Testis (tissue), 3 donors: Measurements from ENCODE around the gene ORC2. TPM values are rescaled to one million over a fixed set of nuclear protein-coding genes. Genes with fewer than 3 reads are reported as not detected.

Experiments
- DNase-seq: peaks from one replicate; pipeline ENCODE4 v3.0.0-alpha.2; 2019
- H3K27ac ChIP-seq, 2 donors: fragments of 200-600 bp; sonication (generic); one replicate each; pipeline ENCODE4 v1.5.1; 2019
- H3K27me3 ChIP-seq: fragments of 200-600 bp; sonication (generic); one replicate; pipeline ENCODE4 v1.5.1; 2019
- H3K36me3 ChIP-seq: fragments of 200-600 bp; sonication (generic); one replicate; pipeline ENCODE4 v1.5.1; 2017; ENCODE audit warnings: low read depth; ENCODE audit errors: missing control alignments
- H3K4me1 ChIP-seq: fragments of 200-600 bp; sonication (generic); one replicate; pipeline ENCODE4 v1.5.1; 2019
- H3K4me3 ChIP-seq, 2 donors: fragments of 200-600 bp; sonication (generic); one replicate each; pipeline ENCODE4 v1.5.1; 2017 to 2019
- H3K9me3 ChIP-seq: fragments of 200-600 bp; sonication (generic); one replicate; pipeline ENCODE4 v1.5.1; 2017
- CTCF ChIP-seq, 3 experiments: fragments of 450-650 bp in 2 of 3; fragments of 200-600 bp in 1 of 3; sonication (generic) in 1 of 3; IDR thresholded peaks; one replicate each; pipeline ENCODE4 v1.5.1; 2016 to 2019; ENCODE audit warnings: antibody characterized with exemption in 3 of 3, mild to moderate bottlenecking in 2 of 3, moderate library complexity in 1 of 3
- POLR2A ChIP-seq: fragments of 450-650 bp; IDR thresholded peaks from one replicate; pipeline ENCODE4 v1.6.1; 2017; ENCODE audit warnings: antibody characterized with exemption, mild to moderate bottlenecking, moderate library complexity
- WGBS, 2 donors: methylation state at CpG; one replicate each; pipeline ENCODE4 v1.1.5; 2018; 5-methylcytosine and 5-hydroxymethylcytosine counted together
- intact Hi-C: fragments of 100-400 bp; cut with DNase I; formaldehyde crosslinking; loops from one replicate; pipeline ENCODE4 v1.15.1; 2023; ENCODE audit warnings: low total_unique reads
- polyA plus RNA-seq: library from polyadenylated mRNA; stranded (reverse); fragments of 350-450 nt; fragmentation: Illumina TruSeq; extraction: RNeasy Lipid Tissue Mini Kit (QIAGEN cat#74804); gene quantifications from one replicate; pipeline ENCODE4 v1.2.3, GENCODE V29; 2014; ENCODE audit warnings: low read depth, low replicate concordance; ENCODE audit not compliant: insufficient read depth
- total RNA-seq, 2 donors: library from RNA; depleted of rRNA; stranded (reverse); fragments of >200 nt; gene quantifications; one replicate each; pipeline ENCODE4 v1.2.3, GENCODE V29; 2016

ORC2 gene
- total and polyA plus RNA-seq, 3 donors from 2014 or later = 31.8 to 70.4 (median 32.5) TPM

GRCh38 chr2:200909958-200910357 lies 53.5 kb downstream of the ORC2 start:
- TF ChIP-seq CTCF (IDR thresholded peaks at IDR 0.05) = no peak
- TF ChIP-seq POLR2A = no peak
- H3K27ac ChIP-seq = no peak overlapping the region
- intact Hi-C loops = loop anchor here (10.0 kb wide), 1 partner anchor 245 kb away; no protein-coding TSS in a partner anchor
- no peaks in the 10 kb centered on the region for H3K4me1 ChIP-seq
- H3K9me3 ChIP-seq = no peaks in the 10 kb centered on the region
- 91 to 92% methylated on average over 4 of the region's 4 CpGs for WGBS, 2 donors
- no peaks in the 10 kb centered on the region for H3K36me3 ChIP-seq
- no peaks in the 10 kb centered on the region for H3K27me3 ChIP-seq
- no peak for DNase-seq
- no peak overlapping the region for H3K4me3 ChIP-seq

GRCh38 chr2:200905618-200906296 lies 57.7 kb downstream of the ORC2 start:
- intact Hi-C loops = loop anchor here (10.0 kb wide), 1 partner anchor 249 kb away; no protein-coding TSS in a partner anchor
- TF ChIP-seq POLR2A (no peak), CTCF (IDR thresholded peaks at IDR 0.05) (peak; percentile 52 to 61 (median 60))
- DNase-seq = peak; percentile 86
- H3K4me1 ChIP-seq = no peaks in the 10 kb centered on the region
- no peaks in the 10 kb centered on the region for H3K9me3 ChIP-seq
- no peak overlapping the region for H3K4me3 ChIP-seq
- 50 to 57% methylated on average over 2 of the region's 2 CpGs for WGBS, 2 donors
- no peak overlapping the region for H3K27ac ChIP-seq
- no peaks in the 10 kb centered on the region for H3K36me3 ChIP-seq
- no peaks in the 10 kb centered on the region for H3K27me3 ChIP-seq

- intact Hi-C loops = loop anchor here (10.0 kb wide), 1 partner anchor 253 kb away; no protein-coding TSS in a partner anchor
- no peak overlapping the region for H3K4me3 ChIP-seq
- no peaks in the 10 kb centered on the region for H3K27me3 ChIP-seq
- DNase-seq = peak; percentile 88
- no peaks in the 10 kb centered on the region for H3K36me3 ChIP-seq
- WGBS, 2 donors = 18 to 28% methylated on average over 4 of the region's 4 CpGs
- no peaks in the 10 kb centered on the region for H3K9me3 ChIP-seq
- no peak for TF ChIP-seq POLR2A
- TF ChIP-seq CTCF (IDR thresholded peaks at IDR 0.05) = peak; percentile 73 to 81 (median 73)
- no peaks in the 10 kb centered on the region for H3K4me1 ChIP-seq
- H3K27ac ChIP-seq = no peak overlapping the region
Observed at GRCh38 chr2:200901459-200902072, 61.9 kb downstream of the ORC2 start.

- no peak for DNase-seq
- Histone ChIP-seq H3K4me1 (no peaks in the 10 kb centered on the region), H3K36me3 (no peaks in the 10 kb centered on the region), H3K27me3 (no peaks in the 10 kb centered on the region), H3K4me3 (no peak overlapping the region), H3K9me3 (no peaks in the 10 kb centered on the region), H3K27ac (no peak overlapping the region)
- intact Hi-C loops = no loop called here
- TF ChIP-seq POLR2A = no peak
- no peak for TF ChIP-seq CTCF (IDR thresholded peaks at IDR 0.05)
Observed at GRCh38 chr2:200899482-200899881, 64.0 kb downstream of the ORC2 start.
